IMR-90 (cell line): ENCODE data around the gene XAGE3. TPM values are rescaled to one million over a fixed set of nuclear protein-coding genes. Genes with fewer than 3 reads are reported as not detected.
"Not testable (repeated sequence)": the region's sequence is repeated elsewhere in the genome, so short reads cannot be mapped to it uniquely, and the experiment has no call there.

Experiments
- ATAC-seq: fragments of 200-7000 bp; cut with Tn5 transposase; 2 replicates; pipeline ENCODE4 v1.9.1; 2020; ENCODE audit warnings: low read depth, mild to moderate bottlenecking, moderate library complexity
- BruUV-seq: library from RNA; stranded (reverse); fragments of 400-500 nt; replicated peaks from 2 replicates; lab custom pipeline; 2021; lab: Mats Ljungman, UMichigan
- CTCF ChIA-PET: fragments of 300-600 bp; formaldehyde crosslinking; extraction: SDS; loops from one replicate; lab custom pipeline; 2021; ENCODE audit warnings: antibody characterized with exemption; lab: Yijun Ruan, JAX
- POLR2A ChIA-PET: fragments of 300-600 bp; sonication (Branson Sonifier 250); formaldehyde crosslinking; loops from one replicate; lab custom pipeline; 2022; ENCODE audit warnings: antibody characterized with exemption; ENCODE audit not compliant: unreplicated experiment; lab: Charles Lee
- DNase-seq: peaks from one replicate; pipeline ENCODE4 v3.0.0; 2013
- H2AFZ ChIP-seq: replicated peaks from 2 replicates; pipeline ENCODE3; 2013; ENCODE audit warnings: low read length, mild to moderate bottlenecking; ENCODE audit not compliant: poor library complexity
- H2AK5ac ChIP-seq: 2 replicates; pipeline ENCODE4 v1.6.1; 2013; ENCODE audit warnings: low read depth, low read length, inconsistent platforms
- H2AK9ac ChIP-seq: replicated peaks from 2 replicates; pipeline ENCODE3; 2013; ENCODE audit warnings: mild to moderate bottlenecking, low read depth, low read length, moderate library complexity; ENCODE audit not compliant: poor library complexity
- H2BK120ac ChIP-seq: 2 replicates; pipeline ENCODE4 v1.6.1; 2013; ENCODE audit warnings: low read depth, low read length, inconsistent platforms
- H2BK15ac ChIP-seq: 3 replicates; pipeline ENCODE4 v1.6.1; 2013; ENCODE audit warnings: low read depth, low read length, inconsistent platforms
- H2BK20ac ChIP-seq: 2 replicates; pipeline ENCODE4 v1.6.1; 2013; ENCODE audit warnings: low read depth, mild to moderate bottlenecking, inconsistent platforms, low read length, moderate library complexity
- H2BK5ac ChIP-seq: 2 replicates; pipeline ENCODE4 v1.6.1; 2013; ENCODE audit warnings: mild to moderate bottlenecking, low read depth, low read length, inconsistent platforms; ENCODE audit not compliant: poor library complexity, severe bottlenecking
- H3K14ac ChIP-seq: replicated peaks from 2 replicates; pipeline ENCODE4 v1.6.1; 2013; ENCODE audit warnings: low read depth, low read length, inconsistent platforms
- H3K18ac ChIP-seq: 2 replicates; pipeline ENCODE4 v1.6.1; 2013; ENCODE audit warnings: low read depth, low read length, control low read depth
- H3K23ac ChIP-seq: 2 replicates; pipeline ENCODE4 v1.6.1; 2013; ENCODE audit warnings: low read depth, low read length, inconsistent platforms
- H3K27ac ChIP-seq: 2 replicates; pipeline ENCODE4 v1.5.1; 2013; ENCODE audit warnings: mild to moderate bottlenecking, control low read depth, low read length; ENCODE audit not compliant: insufficient read depth
- H3K27me3 ChIP-seq: 2 replicates; pipeline ENCODE4 v1.6.1; 2013; ENCODE audit warnings: low read length; ENCODE audit not compliant: control insufficient read depth, insufficient read depth
- H3K36me3 ChIP-seq: 2 replicates; pipeline ENCODE4 v1.6.1; 2013; ENCODE audit warnings: low read length, mixed read lengths; ENCODE audit not compliant: control insufficient read depth, insufficient read depth
- H3K4ac ChIP-seq: 2 replicates; pipeline ENCODE4 v1.6.1; 2013; ENCODE audit warnings: low read depth, low read length, inconsistent platforms
- H3K4me1 ChIP-seq: 2 replicates; pipeline ENCODE4 v1.6.1; 2013; ENCODE audit warnings: low read length, mixed read lengths; ENCODE audit not compliant: control insufficient read depth, insufficient read depth
- H3K4me2 ChIP-seq: 2 replicates; pipeline ENCODE4 v1.6.1; 2013; ENCODE audit warnings: low read depth, mild to moderate bottlenecking, control low read depth, low read length, moderate library complexity
- H3K4me3 ChIP-seq: 2 replicates; pipeline ENCODE4 v1.5.1; 2013; ENCODE audit warnings: low read depth, mild to moderate bottlenecking, control low read depth, low read length, moderate library complexity; ENCODE audit not compliant: insufficient read depth
- H3K56ac ChIP-seq: 2 replicates; pipeline ENCODE4 v1.6.1; 2013; ENCODE audit warnings: low read length, inconsistent platforms; ENCODE audit not compliant: insufficient read depth; ENCODE audit errors: extremely low read depth
- H3K79me1 ChIP-seq, 2 experiments: 2 replicates each; pipeline ENCODE4 v1.6.1; 2013; ENCODE audit warnings: low read length in 2 of 2, inconsistent platforms in 1 of 2, low read depth in 1 of 2
- H3K9ac ChIP-seq: 2 replicates; pipeline ENCODE4 v1.6.1; 2013; ENCODE audit warnings: low read depth, low read length, control low read depth
- H3K9me1 ChIP-seq: 2 replicates; pipeline ENCODE4 v1.6.1; 2013; ENCODE audit warnings: low read length, inconsistent platforms; ENCODE audit not compliant: insufficient read depth
- H3K9me3 ChIP-seq: 2 replicates; pipeline ENCODE4 v1.6.1; 2013; ENCODE audit warnings: low read length; ENCODE audit not compliant: control insufficient read depth, insufficient read depth
- H4K20me1 ChIP-seq: 2 replicates; pipeline ENCODE4 v1.6.1; 2013; ENCODE audit warnings: low read length, inconsistent platforms; ENCODE audit not compliant: insufficient read depth
- H4K5ac ChIP-seq: 2 replicates; pipeline ENCODE4 v1.6.1; 2013; ENCODE audit warnings: mild to moderate bottlenecking, low read depth, low read length, control low read depth
- H4K8ac ChIP-seq, 2 experiments: 2 replicates each; pipeline ENCODE4 v1.6.1; 2013; ENCODE audit warnings: low read depth in 2 of 2, low read length in 2 of 2, control low read depth in 1 of 2, inconsistent platforms in 1 of 2
- H4K91ac ChIP-seq: 2 replicates; pipeline ENCODE4 v1.6.1; 2013; ENCODE audit warnings: low read depth, low read length, inconsistent platforms; ENCODE audit not compliant: insufficient read depth
- WGBS, 2 experiments: methylation state at CpG; one replicate each; pipeline versions ENCODE4 v1.1.5 to v1.1.7; 2013; ENCODE audit warnings: missing lambda C conversion rate in 2 of 2; ENCODE audit not compliant: insufficient read length in 1 of 2; ENCODE audit errors: extremely low coverage in 2 of 2; 5-methylcytosine and 5-hydroxymethylcytosine counted together
- dilution Hi-C: fragments of 300-500 bp; cut with HindIII; formaldehyde crosslinking; loops from one replicate; pipeline ENCODE4 v1.14.3; 2018; ENCODE audit warnings: low sequenced_read_pairs; ENCODE audit not compliant: unreplicated experiment
- in situ Hi-C: fragments of 300-500 bp; cut with MboI; formaldehyde crosslinking; loops from 3 replicates; pipeline ENCODE4 v1.14.3; 2019; ENCODE audit warnings: low sequenced_read_pairs, inconsistent platforms, mixed read lengths
- intact Hi-C: fragments of 100-400 bp; cut with micrococcal nuclease; formaldehyde crosslinking; loops from 2 replicates; pipeline ENCODE4 v1.10.0; 2022
- polyA plus RNA-seq, 3 experiments: library from polyadenylated mRNA; depleted of rRNA; stranded (reverse); fragments of >200 nt; gene quantifications; 2 replicates each; pipeline ENCODE4 v1.2.3, GENCODE V29; 2012; ENCODE audit warnings: low replicate concordance in 1 of 3
- total RNA-seq: library from RNA; depleted of rRNA; stranded (reverse); fragments of >200 nt; gene quantifications from 2 replicates; pipeline ENCODE4 v1.2.3, GENCODE V29; 2012

Gene XAGE3
- total and polyA plus RNA-seq, 2 of the 4 experiments (the other 2 are of a cell fraction), result not detected

GRCh38 chrX:52907900-52908299 lies 40.0 kb upstream of the XAGE3 start:
- H3K4me3 ChIP-seq, H2AK5ac ChIP-seq, intact Hi-C loops, H3K56ac ChIP-seq, DNase-seq, H3K9me3 ChIP-seq, BruUV-seq, H4K5ac ChIP-seq, H4K91ac ChIP-seq, H3K9me1 ChIP-seq, H4K20me1 ChIP-seq, H3K4me1 ChIP-seq, H3K4ac ChIP-seq, H2BK15ac ChIP-seq, H3K4me2 ChIP-seq, H3K14ac ChIP-seq, CTCF ChIA-PET, H3K9ac ChIP-seq, H2AFZ ChIP-seq, H2BK5ac ChIP-seq, H2BK20ac ChIP-seq, H2AK9ac ChIP-seq, ATAC-seq, H3K23ac ChIP-seq, H3K27ac ChIP-seq, H3K27me3 ChIP-seq, in situ Hi-C loops, H3K79me1 ChIP-seq, H3K36me3 ChIP-seq, H2BK120ac ChIP-seq, dilution Hi-C loops, H4K8ac ChIP-seq, POLR2A ChIA-PET, H3K18ac ChIP-seq: not testable (repeated sequence)
- WGBS, 2 experiments, result no CpG with 5 or more reads among the region's 17 CpGs

- H3K4me3 ChIP-seq, CTCF ChIA-PET, H3K79me1 ChIP-seq, H3K56ac ChIP-seq, H2AFZ ChIP-seq, H3K27me3 ChIP-seq, dilution Hi-C loops, in situ Hi-C loops, H3K9me3 ChIP-seq, H2AK9ac ChIP-seq, H3K27ac ChIP-seq, H2BK20ac ChIP-seq, BruUV-seq, H3K14ac ChIP-seq, H2BK15ac ChIP-seq, H4K5ac ChIP-seq, H2BK5ac ChIP-seq, H3K4ac ChIP-seq, H4K20me1 ChIP-seq, H2BK120ac ChIP-seq, POLR2A ChIA-PET, H4K8ac ChIP-seq, H3K18ac ChIP-seq, H2AK5ac ChIP-seq, H3K9me1 ChIP-seq, H3K23ac ChIP-seq, H3K9ac ChIP-seq, ATAC-seq, H3K4me1 ChIP-seq, H4K91ac ChIP-seq, H3K36me3 ChIP-seq, DNase-seq, intact Hi-C loops, H3K4me2 ChIP-seq: not testable (repeated sequence)
- no CpG with 5 or more reads among the region's 17 CpGs for WGBS, 2 experiments
Observed at GRCh38 chrX:52907137-52907536, 39.3 kb upstream of the XAGE3 start.
